Activated T-cell treated with anti-CD3 and anti-CD28 coated beads for 48 hours (primary cell): Measurements from ENCODE around the gene CACUL1.

ENCODE experiments used
- DNase-seq: peaks from one replicate; pipeline ENCODE4 v3.0.0-alpha.2; 2020; ENCODE audit warnings: low read depth

Gene CACUL1

GRCh38 chr10:118732245-118733165, 22.3 kb downstream of the CACUL1 start:
- no peak for DNase-seq

GRCh38 chr10:118730756-118731456, 23.9 kb downstream of the CACUL1 start:
- DNase-seq = no peak

- DNase-seq = no peak
Observed at GRCh38 chr10:118729641-118730258, 25.0 kb downstream of the CACUL1 start.

GRCh38 chr10:118729200-118729599, 25.6 kb downstream of the CACUL1 start:
- DNase-seq = no peak

GRCh38 chr10:118725886-118726500, 28.8 kb downstream of the CACUL1 start:
- DNase-seq = no peak

- no peak for DNase-seq
Observed at GRCh38 chr10:118723466-118723865, 31.3 kb downstream of the CACUL1 start.

- no peak for DNase-seq
Observed at GRCh38 chr10:118721539-118721876, 33.3 kb downstream of the CACUL1 start.

- peak; percentile 19 for DNase-seq
Observed at GRCh38 chr10:118720685-118721538, 33.9 kb downstream of the CACUL1 start.

GRCh38 chr10:118714366-118714765, 40.4 kb downstream of the CACUL1 start:
- no peak for DNase-seq

GRCh38 chr10:118712930-118713634, 41.7 kb downstream of the CACUL1 start:
- DNase-seq = no peak

GRCh38 chr10:118712080-118712479, 42.7 kb downstream of the CACUL1 start:
- no peak for DNase-seq

GRCh38 chr10:118710487-118710886, 44.3 kb downstream of the CACUL1 start:
- DNase-seq = no peak

GRCh38 chr10:118708571-118708970, 46.2 kb downstream of the CACUL1 start:
- no peak for DNase-seq

- DNase-seq = no peak
Observed at GRCh38 chr10:118704711-118705110, 50.1 kb downstream of the CACUL1 start.

GRCh38 chr10:118701529-118702323, 53.0 kb downstream of the CACUL1 start:
- no peak for DNase-seq

GRCh38 chr10:118698421-118698820, 56.3 kb downstream of the CACUL1 start:
- DNase-seq = peak; percentile 61

GRCh38 chr10:118694848-118695247, 59.9 kb downstream of the CACUL1 start:
- no peak for DNase-seq

GRCh38 chr10:118692872-118693271, 61.9 kb downstream of the CACUL1 start:
- no peak for DNase-seq

- no peak for DNase-seq
Observed at GRCh38 chr10:118689070-118689858, 65.5 kb downstream of the CACUL1 start.
